DOHH2 (cell line): ENCODE results near the gene PRKAB1.

Source experiments
- EZH2phosphoT487 ChIP-seq: fragments of 200-600 bp; sonication (generic); IDR thresholded peaks from 2 replicates; pipeline ENCODE4 v1.6.1; 2017; ENCODE audit warnings: borderline replicate concordance, mild to moderate bottlenecking, antibody characterized with exemption, low read length, moderate library complexity, mixed read lengths
- TF ChIP-seq, protein P1 (sequence below): fragments of 200-600 bp; sonication (generic); IDR thresholded peaks from one replicate; pipeline ENCODE4 v1.5.1; 2014; ENCODE audit warnings: antibody characterized with exemption, mild to moderate bottlenecking, low read depth, low read length; ENCODE audit not compliant: poor library complexity, severe bottlenecking

DNA sequence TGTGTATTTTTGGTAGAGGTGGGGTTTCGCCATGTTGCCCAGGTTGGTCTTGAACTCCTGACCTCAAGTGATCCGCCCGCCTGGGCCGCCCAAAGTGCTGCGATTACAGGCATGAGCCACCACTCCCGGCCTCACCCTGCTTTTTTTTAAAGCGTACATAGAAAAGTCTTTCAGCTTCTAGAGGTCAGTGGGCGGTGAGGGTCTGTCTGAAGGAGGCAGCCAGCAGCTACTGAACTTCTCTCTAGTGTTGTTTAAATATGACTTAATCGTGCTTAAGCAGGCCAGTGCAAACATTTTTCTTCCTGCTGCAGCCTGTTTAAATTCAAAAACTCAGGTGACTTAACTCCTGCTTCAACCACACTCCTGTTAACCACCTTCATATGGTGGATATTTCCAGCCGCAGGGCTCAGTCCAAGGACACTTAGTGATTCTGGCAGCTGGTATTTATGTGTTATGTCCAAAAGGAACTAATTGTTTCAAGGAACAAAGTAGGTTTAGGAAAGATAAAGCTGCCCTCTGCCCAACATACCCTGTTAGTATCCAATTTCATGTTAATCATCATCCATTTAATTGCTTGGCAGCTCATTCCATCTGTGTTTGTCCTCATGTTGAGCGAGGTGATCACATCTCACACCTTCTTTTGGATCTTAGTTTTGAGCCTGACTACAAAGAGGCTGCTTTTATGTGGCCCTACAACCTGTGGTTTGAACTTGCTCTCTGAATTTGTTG lies 2.0 kb downstream of the PRKAB1 start:
- TF ChIP-seq, protein P1, sequence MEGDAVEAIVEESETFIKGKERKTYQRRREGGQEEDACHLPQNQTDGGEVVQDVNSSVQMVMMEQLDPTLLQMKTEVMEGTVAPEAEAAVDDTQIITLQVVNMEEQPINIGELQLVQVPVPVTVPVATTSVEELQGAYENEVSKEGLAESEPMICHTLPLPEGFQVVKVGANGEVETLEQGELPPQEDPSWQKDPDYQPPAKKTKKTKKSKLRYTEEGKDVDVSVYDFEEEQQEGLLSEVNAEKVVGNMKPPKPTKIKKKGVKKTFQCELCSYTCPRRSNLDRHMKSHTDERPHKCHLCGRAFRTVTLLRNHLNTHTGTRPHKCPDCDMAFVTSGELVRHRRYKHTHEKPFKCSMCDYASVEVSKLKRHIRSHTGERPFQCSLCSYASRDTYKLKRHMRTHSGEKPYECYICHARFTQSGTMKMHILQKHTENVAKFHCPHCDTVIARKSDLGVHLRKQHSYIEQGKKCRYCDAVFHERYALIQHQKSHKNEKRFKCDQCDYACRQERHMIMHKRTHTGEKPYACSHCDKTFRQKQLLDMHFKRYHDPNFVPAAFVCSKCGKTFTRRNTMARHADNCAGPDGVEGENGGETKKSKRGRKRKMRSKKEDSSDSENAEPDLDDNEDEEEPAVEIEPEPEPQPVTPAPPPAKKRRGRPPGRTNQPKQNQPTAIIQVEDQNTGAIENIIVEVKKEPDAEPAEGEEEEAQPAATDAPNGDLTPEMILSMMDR, result no peak
- TF ChIP-seq EZH2phosphoT487, result no peak
